Gastroesophageal sphincter (tissue), 4 donors: ENCODE results near the gene SCN1B. TPM values are rescaled to one million over a fixed set of nuclear protein-coding genes. Genes with fewer than 3 reads are reported as not detected.
A peak's percentile ranks its signal among the peaks of the same experiment; 100 is the strongest.

ENCODE experiments used
- ATAC-seq: fragments of 150-250 bp; one replicate; pipeline ENCODE4 v1.9.1; 2016; ENCODE audit warnings: mild to moderate bottlenecking, moderate library complexity
- H3K27ac ChIP-seq, 4 donors: fragments of 200-600 bp; sonication (generic) in 3 of 4; 1 replicate in 3 of 4; 2 replicates in 1 of 4; pipeline ENCODE4 v1.5.1; 2016 to 2019
- H3K27me3 ChIP-seq: fragments of 200-600 bp; sonication (generic); one replicate; pipeline ENCODE4 v1.5.1; 2019
- H3K36me3 ChIP-seq, 2 donors: fragments of 200-600 bp; sonication (generic); one replicate each; pipeline ENCODE4 v1.5.1; 2019; ENCODE audit warnings: control low read depth in 1 of 2
- H3K4me1 ChIP-seq, 3 donors: fragments of 200-600 bp; sonication (generic); 1 replicate in 2 of 3; 2 replicates in 1 of 3; pipeline ENCODE4 v1.5.1; 2016 to 2019; ENCODE audit warnings: control low read depth in 2 of 3
- H3K4me3 ChIP-seq, 2 donors: fragments of 200-600 bp; sonication (generic); one replicate each; pipeline ENCODE4 v1.5.1; 2019; ENCODE audit warnings: mild to moderate bottlenecking in 1 of 2, moderate library complexity in 1 of 2
- H3K9me3 ChIP-seq, 3 donors: fragments of 200-600 bp; sonication (generic); one replicate each; pipeline ENCODE4 v1.5.1; 2017 to 2019; ENCODE audit warnings: control low read depth in 2 of 3
- EP300 ChIP-seq: sonication (generic); formaldehyde crosslinking; IDR thresholded peaks from one replicate; pipeline ENCODE4 v1.6.1; 2017; ENCODE audit warnings: antibody characterized with exemption, mild to moderate bottlenecking
- POLR2A ChIP-seq, 2 donors: fragments of 450-650 bp; IDR thresholded peaks; one replicate each; pipeline ENCODE4 v1.6.1; 2017; ENCODE audit warnings: antibody characterized with exemption in 2 of 2, mild to moderate bottlenecking in 2 of 2, moderate library complexity in 1 of 2
- POLR2AphosphoS5 ChIP-seq: sonication (generic); formaldehyde crosslinking; IDR thresholded peaks from one replicate; pipeline ENCODE4 v1.6.1; 2017; ENCODE audit warnings: antibody characterized with exemption
- WGBS, 2 donors: methylation state at CpG; one replicate each; pipeline ENCODE4 v1.1.5; 2018; ENCODE audit warnings: low coverage in 1 of 2; 5-methylcytosine and 5-hydroxymethylcytosine counted together
- total RNA-seq, 4 donors: library from RNA; depleted of rRNA; stranded (reverse); fragments of >200 nt; gene quantifications; one replicate each; pipeline ENCODE4 v1.1.0, GENCODE V29; 2016
- TF ChIP-seq, protein P1 (sequence below), 4 experiments: fragments of 200-600 bp in 2 of 4; fragments of 450-650 bp in 2 of 4; sonication (generic) in 1 of 4; IDR thresholded peaks; one replicate each; pipeline ENCODE4 v1.5.1; 2017 to 2019; ENCODE audit warnings: antibody characterized with exemption in 4 of 4, mild to moderate bottlenecking in 2 of 4, moderate library complexity in 2 of 4

SCN1B gene
- 10 to 100 TPM in 2 of 4 donors, 1 to 10 TPM in 2; 5.3 to 13.2 (median 9.5) TPM for total RNA-seq

DNA sequence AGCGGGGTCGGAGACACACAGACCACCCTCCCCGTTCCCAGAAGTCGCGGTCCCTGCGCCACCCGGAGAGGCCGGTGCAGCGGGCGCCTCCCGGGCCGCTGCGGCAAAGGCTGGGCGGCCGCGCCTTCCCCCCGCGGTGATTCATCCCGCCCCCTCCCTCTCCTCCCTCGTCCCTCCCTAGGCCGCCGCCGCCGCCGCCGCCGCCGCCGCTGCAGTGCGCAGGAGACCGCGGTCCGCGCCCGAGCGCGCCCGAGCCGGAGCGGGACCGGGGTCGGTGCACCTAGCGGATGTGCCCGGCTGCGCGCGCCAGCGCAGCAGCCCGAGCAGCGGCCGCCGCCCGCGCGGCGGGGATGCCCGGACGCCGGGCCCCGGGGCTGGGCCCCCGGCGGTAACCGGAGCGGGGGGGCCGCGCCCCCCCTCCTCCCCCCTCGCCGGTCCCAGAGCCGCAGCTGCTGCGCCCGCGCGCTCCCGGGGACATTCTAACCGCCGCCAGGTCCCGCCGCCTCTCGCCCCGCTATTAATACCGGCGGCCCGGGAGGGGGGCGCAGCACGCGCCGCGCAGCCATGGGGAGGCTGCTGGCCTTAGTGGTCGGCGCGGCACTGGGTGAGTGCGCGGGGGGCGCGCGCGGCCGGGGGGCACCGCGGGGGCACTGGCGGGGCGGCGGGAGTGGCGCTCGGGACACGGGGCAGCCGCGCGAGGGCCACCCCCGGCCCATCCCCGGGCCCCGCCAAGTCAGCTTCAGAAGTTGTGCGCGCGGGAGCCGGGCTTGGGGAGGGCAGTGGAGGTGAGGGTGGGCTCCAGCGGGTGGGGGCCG, at the start of gene SCN1B:
Gene SCN1B, plus strand, starts transcription at position 214 of the 815 bp plus-strand sequence. Its CDS starts 351 bp downstream, at position 565.
- peaks cover 0 to 53% of the 10 kb centered on the region in 2 donors for H3K36me3 ChIP-seq
- WGBS, 2 donors = no CpG with 5 or more reads among the region's 118 CpGs
- no peaks in the 10 kb centered on the region for H3K27me3 ChIP-seq
- peak within 1 kb of the TSS in 3 of 4 donors; percentile 65 to 77 (median 74) for H3K27ac ChIP-seq
- H3K9me3 ChIP-seq = no peaks in the 10 kb centered on the region
- peak; percentile 88 for ATAC-seq
- peaks cover 0 to 34% (median 11%) of the 10 kb centered on the region in 3 donors for H3K4me1 ChIP-seq
- TF ChIP-seq EP300 = no peak
- TF ChIP-seq, protein P1, sequence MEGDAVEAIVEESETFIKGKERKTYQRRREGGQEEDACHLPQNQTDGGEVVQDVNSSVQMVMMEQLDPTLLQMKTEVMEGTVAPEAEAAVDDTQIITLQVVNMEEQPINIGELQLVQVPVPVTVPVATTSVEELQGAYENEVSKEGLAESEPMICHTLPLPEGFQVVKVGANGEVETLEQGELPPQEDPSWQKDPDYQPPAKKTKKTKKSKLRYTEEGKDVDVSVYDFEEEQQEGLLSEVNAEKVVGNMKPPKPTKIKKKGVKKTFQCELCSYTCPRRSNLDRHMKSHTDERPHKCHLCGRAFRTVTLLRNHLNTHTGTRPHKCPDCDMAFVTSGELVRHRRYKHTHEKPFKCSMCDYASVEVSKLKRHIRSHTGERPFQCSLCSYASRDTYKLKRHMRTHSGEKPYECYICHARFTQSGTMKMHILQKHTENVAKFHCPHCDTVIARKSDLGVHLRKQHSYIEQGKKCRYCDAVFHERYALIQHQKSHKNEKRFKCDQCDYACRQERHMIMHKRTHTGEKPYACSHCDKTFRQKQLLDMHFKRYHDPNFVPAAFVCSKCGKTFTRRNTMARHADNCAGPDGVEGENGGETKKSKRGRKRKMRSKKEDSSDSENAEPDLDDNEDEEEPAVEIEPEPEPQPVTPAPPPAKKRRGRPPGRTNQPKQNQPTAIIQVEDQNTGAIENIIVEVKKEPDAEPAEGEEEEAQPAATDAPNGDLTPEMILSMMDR (IDR thresholded peaks at IDR 0.05) = no peak
- TF ChIP-seq POLR2A (IDR thresholded peaks at IDR 0.05) = peak in 1 of 2 donors; percentile 20
- no peak for TF ChIP-seq POLR2AphosphoS5
- peak within 1 kb of the TSS; percentile 28 to 77 for H3K4me3 ChIP-seq

DNA sequence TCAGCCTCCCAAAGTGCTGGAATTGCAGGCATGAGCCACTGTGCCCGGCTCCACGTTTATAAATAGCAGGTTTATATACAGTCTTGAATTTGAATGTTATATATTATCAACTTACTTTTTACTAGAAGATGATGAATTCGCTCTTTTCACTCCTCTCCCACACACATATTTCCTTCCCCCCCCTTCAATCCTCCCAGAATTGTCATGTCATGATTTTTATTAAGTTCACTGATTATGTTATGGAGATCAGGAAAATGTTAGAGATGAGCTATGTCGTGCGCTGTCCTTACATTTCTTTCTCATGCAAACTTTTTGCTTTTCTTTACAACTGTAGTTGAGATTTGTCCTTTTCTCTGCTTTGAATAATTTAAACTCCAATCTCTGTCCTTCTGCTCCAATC, 48.0 kb upstream of the SCN1B start:
- TF ChIP-seq POLR2AphosphoS5 = no peak
- TF ChIP-seq, protein P1 (IDR thresholded peaks at IDR 0.05) = no peak
- TF ChIP-seq POLR2A (IDR thresholded peaks at IDR 0.05) = no peak
- TF ChIP-seq EP300 = no peak
- WGBS, 2 donors = 58 to 76% methylated on average over 4 to 5 of the region's 5 CpGs
- peaks cover 0 to 7% (median 0%) of the 10 kb centered on the region in 3 donors for H3K4me1 ChIP-seq
- H3K27ac ChIP-seq = no peak overlapping the region
- H3K9me3 ChIP-seq = no peaks in the 10 kb centered on the region
- H3K4me3 ChIP-seq = no peak overlapping the region
- H3K27me3 ChIP-seq = peaks cover 8% of the 10 kb centered on the region
- ATAC-seq = no peak
- no peaks in the 10 kb centered on the region for H3K36me3 ChIP-seq

DNA sequence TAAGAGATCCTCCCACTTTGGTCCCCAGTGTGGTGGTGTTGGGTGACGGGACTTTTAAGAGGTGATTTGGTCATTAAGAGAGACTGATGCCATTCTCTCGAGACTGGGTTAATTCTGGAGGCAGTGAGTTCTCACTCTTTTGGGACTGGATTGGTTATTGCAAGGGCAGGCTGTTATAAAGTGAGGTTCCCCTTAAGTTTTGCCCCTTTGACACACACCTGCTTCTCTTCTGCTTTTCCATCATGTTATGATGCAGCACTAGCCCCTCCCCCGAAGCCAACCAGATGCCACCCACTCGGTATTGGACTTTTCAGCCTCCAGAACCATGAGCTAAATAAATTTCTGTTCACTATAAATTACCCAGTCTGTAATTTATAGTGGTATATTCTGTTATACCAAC, 46.5 kb upstream of the SCN1B start:
- WGBS, 2 donors = 90 to 95% methylated on average over 2 to 4 of the region's 4 CpGs
- no peak for TF ChIP-seq POLR2A (IDR thresholded peaks at IDR 0.05)
- TF ChIP-seq, protein P1 (IDR thresholded peaks at IDR 0.05) = no peak
- no peak for TF ChIP-seq POLR2AphosphoS5
- TF ChIP-seq EP300 = no peak
- H3K27me3 ChIP-seq = peaks cover 8% of the 10 kb centered on the region
- ATAC-seq = no peak
- peaks cover 0 to 7% (median 0%) of the 10 kb centered on the region in 3 donors for H3K4me1 ChIP-seq
- H3K9me3 ChIP-seq = no peaks in the 10 kb centered on the region
- H3K4me3 ChIP-seq = no peak overlapping the region
- H3K27ac ChIP-seq = no peak overlapping the region
- H3K36me3 ChIP-seq = no peaks in the 10 kb centered on the region

DNA sequence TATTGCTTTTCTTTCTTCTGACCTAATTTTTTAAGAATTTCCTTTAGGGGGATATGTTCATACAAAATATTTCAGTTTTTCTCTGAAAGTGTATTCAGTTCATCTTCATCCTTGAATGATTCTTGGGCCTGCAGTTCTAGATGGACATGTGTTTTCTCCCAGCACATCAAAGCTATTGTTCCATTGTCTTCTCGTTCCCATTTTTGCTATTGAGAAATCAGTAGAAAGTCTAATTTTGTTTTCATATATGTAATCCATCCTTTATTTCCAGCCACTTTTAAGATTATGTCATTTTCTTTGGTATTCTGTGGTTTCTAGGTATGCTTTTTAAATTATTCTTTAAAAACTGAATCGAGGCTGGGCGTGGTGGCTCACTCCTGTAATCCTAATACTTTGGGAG, 46.0 kb upstream of the SCN1B start:
- Histone ChIP-seq H3K27ac (no peak overlapping the region), H3K4me1 (peaks cover 0 to 7% (median 0%) of the 10 kb centered on the region in 3 donors), H3K36me3 (no peaks in the 10 kb centered on the region), H3K4me3 (no peak overlapping the region), H3K9me3 (no peaks in the 10 kb centered on the region), H3K27me3 (peaks cover 12% of the 10 kb centered on the region)
- 92 to 100% methylated on average over 3 of the region's 3 CpGs for WGBS, 2 donors
- TF ChIP-seq, protein P1 (IDR thresholded peaks at IDR 0.05) = no peak
- TF ChIP-seq EP300 (no peak), POLR2A (IDR thresholded peaks at IDR 0.05) (no peak)
- ATAC-seq = no peak
